Gastroesophageal sphincter (tissue), 4 donors: ENCODE measurements around the gene GRIFIN. TPM values are rescaled to one million over a fixed set of nuclear protein-coding genes. Genes with fewer than 3 reads are reported as not detected.
A peak's percentile ranks its signal among the peaks of the same experiment; 100 is the strongest.

Experiments used
- ATAC-seq: fragments of 150-250 bp; one replicate; pipeline ENCODE4 v1.9.1; 2016; ENCODE audit warnings: mild to moderate bottlenecking, moderate library complexity
- H3K27ac ChIP-seq, 4 donors: fragments of 200-600 bp; sonication (generic) in 3 of 4; 1 replicate in 3 of 4; 2 replicates in 1 of 4; pipeline ENCODE4 v1.5.1; 2016 to 2019
- H3K27me3 ChIP-seq: fragments of 200-600 bp; sonication (generic); one replicate; pipeline ENCODE4 v1.5.1; 2019
- H3K36me3 ChIP-seq, 2 donors: fragments of 200-600 bp; sonication (generic); one replicate each; pipeline ENCODE4 v1.5.1; 2019; ENCODE audit warnings: control low read depth in 1 of 2
- H3K4me1 ChIP-seq, 3 donors: fragments of 200-600 bp; sonication (generic); 1 replicate in 2 of 3; 2 replicates in 1 of 3; pipeline ENCODE4 v1.5.1; 2016 to 2019; ENCODE audit warnings: control low read depth in 2 of 3
- H3K4me3 ChIP-seq, 2 donors: fragments of 200-600 bp; sonication (generic); one replicate each; pipeline ENCODE4 v1.5.1; 2019; ENCODE audit warnings: mild to moderate bottlenecking in 1 of 2, moderate library complexity in 1 of 2
- H3K9me3 ChIP-seq, 3 donors: fragments of 200-600 bp; sonication (generic); one replicate each; pipeline ENCODE4 v1.5.1; 2017 to 2019; ENCODE audit warnings: control low read depth in 2 of 3
- CTCF ChIP-seq, 4 experiments: fragments of 200-600 bp in 2 of 4; fragments of 450-650 bp in 2 of 4; sonication (generic) in 1 of 4; IDR thresholded peaks; one replicate each; pipeline ENCODE4 v1.5.1; 2017 to 2019; ENCODE audit warnings: antibody characterized with exemption in 4 of 4, mild to moderate bottlenecking in 2 of 4, moderate library complexity in 2 of 4
- EP300 ChIP-seq: sonication (generic); formaldehyde crosslinking; IDR thresholded peaks from one replicate; pipeline ENCODE4 v1.6.1; 2017; ENCODE audit warnings: antibody characterized with exemption, mild to moderate bottlenecking
- POLR2A ChIP-seq, 2 donors: fragments of 450-650 bp; IDR thresholded peaks; one replicate each; pipeline ENCODE4 v1.6.1; 2017; ENCODE audit warnings: antibody characterized with exemption in 2 of 2, mild to moderate bottlenecking in 2 of 2, moderate library complexity in 1 of 2
- POLR2AphosphoS5 ChIP-seq: sonication (generic); formaldehyde crosslinking; IDR thresholded peaks from one replicate; pipeline ENCODE4 v1.6.1; 2017; ENCODE audit warnings: antibody characterized with exemption
- WGBS, 2 donors: methylation state at CpG; one replicate each; pipeline ENCODE4 v1.1.5; 2018; ENCODE audit warnings: low coverage in 1 of 2; 5-methylcytosine and 5-hydroxymethylcytosine counted together
- total RNA-seq, 4 donors: library from RNA; depleted of rRNA; stranded (reverse); fragments of >200 nt; gene quantifications; one replicate each; pipeline ENCODE4 v1.1.0, GENCODE V29; 2016

GRIFIN gene
- total RNA-seq, 4 donors from 2014 or later = not detected

GRCh38 chr7:2452643-2453270, 23.4 kb downstream of the GRIFIN start:
- Histone ChIP-seq H3K36me3 (no peaks in the 10 kb centered on the region), H3K27ac (no peak overlapping the region), H3K9me3 (no peaks in the 10 kb centered on the region), H3K4me3 (no peak overlapping the region), H3K27me3 (no peaks in the 10 kb centered on the region), H3K4me1 (peaks cover 0 to 14% (median 11%) of the 10 kb centered on the region in 3 donors)
- 88 to 100% methylated on average over 4 of the region's 8 CpGs for WGBS, 2 donors
- no peak for TF ChIP-seq CTCF (IDR thresholded peaks at IDR 0.05)
- no peak for TF ChIP-seq POLR2AphosphoS5
- no peak for TF ChIP-seq EP300
- ATAC-seq = no peak

GRCh38 chr7:2452074-2452507, 24.1 kb downstream of the GRIFIN start:
- peak; percentile 10 for ATAC-seq

GRCh38 chr7:2451171-2452073, 24.8 kb downstream of the GRIFIN start:
- peak overlapping the region in 1 of 4 donors; percentile 47 for H3K27ac ChIP-seq
- no peaks in the 10 kb centered on the region for H3K27me3 ChIP-seq
- TF ChIP-seq CTCF (IDR thresholded peaks at IDR 0.05) = peak in 3 of 4 experiments; percentile 82 to 93 (median 84)
- no peak for TF ChIP-seq POLR2AphosphoS5
- 53% methylated on average over 5 of the region's 34 CpGs; no CpG with 5 or more reads in 1 of the 2 donors for WGBS, 2 donors
- H3K36me3 ChIP-seq = peaks cover 0 to 4% of the 10 kb centered on the region in 2 donors
- peak overlapping the region; percentile 33 to 46 for H3K4me3 ChIP-seq
- H3K9me3 ChIP-seq = no peaks in the 10 kb centered on the region
- peak; percentile 93 for ATAC-seq
- H3K4me1 ChIP-seq = peaks cover 0 to 14% (median 11%) of the 10 kb centered on the region in 3 donors

More at GRCh38 chr7:2452074-2452507, 24.1 kb downstream of the GRIFIN start:
- Histone ChIP-seq H3K27me3 (no peaks in the 10 kb centered on the region), H3K9me3 (no peaks in the 10 kb centered on the region), H3K36me3 (no peaks in the 10 kb centered on the region), H3K27ac (peak overlapping the region in 1 of 4 donors; percentile 47), H3K4me3 (peak overlapping the region; percentile 33 to 46), H3K4me1 (peaks cover 0 to 14% (median 11%) of the 10 kb centered on the region in 3 donors)
- TF ChIP-seq POLR2A (IDR thresholded peaks at IDR 0.05) (no peak), POLR2AphosphoS5 (no peak), EP300 (no peak), CTCF (IDR thresholded peaks at IDR 0.05) (no peak)
- 23 to 29% methylated on average over 3 to 4 of the region's 16 CpGs for WGBS, 2 donors

- TF ChIP-seq EP300 (no peak), CTCF (IDR thresholded peaks at IDR 0.05) (no peak), POLR2A (IDR thresholded peaks at IDR 0.05) (no peak), POLR2AphosphoS5 (no peak)
- Histone ChIP-seq H3K36me3 (peaks cover 0 to 9% of the 10 kb centered on the region in 2 donors), H3K4me1 (peaks cover 0 to 16% (median 11%) of the 10 kb centered on the region in 3 donors), H3K4me3 (no peak overlapping the region), H3K27ac (no peak overlapping the region), H3K27me3 (no peaks in the 10 kb centered on the region), H3K9me3 (no peaks in the 10 kb centered on the region)
- 51 to 60% methylated on average over 7 to 11 of the region's 32 CpGs for WGBS, 2 donors
- no peak for ATAC-seq
Observed at GRCh38 chr7:2450198-2451107, 25.7 kb downstream of the GRIFIN start.
